Natural killer cell (primary cell): ENCODE data around the gene KREMEN1. TPM values are rescaled to one million over a fixed set of nuclear protein-coding genes. Genes with fewer than 3 reads are reported as not detected.

Source experiments
- ATAC-seq, 3 donors: fragments of 150-1000 bp in 2 of 3; fragments of 200-7000 bp in 1 of 3; cut with Tn5 transposase; 1 replicate in 1 of 3; 2 replicates in 2 of 3; pipeline ENCODE4 v1.10.0; 2021; ENCODE audit warnings: mild to moderate bottlenecking in 2 of 3, moderate library complexity in 2 of 3
- DNase-seq, 2 donors: peaks; one replicate each; pipeline versions ENCODE4 v3.0.0 to v3.0.0-alpha.2; 2013 to 2021; ENCODE audit warnings: mixed read lengths in 1 of 2
- H3K27ac ChIP-seq: one replicate; pipeline ENCODE4 v1.5.1; 2013; ENCODE audit warnings: mild to moderate bottlenecking, low read length
- H3K27me3 ChIP-seq: one replicate; pipeline ENCODE4 v1.6.1; 2013; ENCODE audit warnings: low read length; ENCODE audit not compliant: control insufficient read depth, insufficient read depth
- H3K36me3 ChIP-seq: one replicate; pipeline ENCODE4 v1.6.1; 2013; ENCODE audit warnings: low read length; ENCODE audit not compliant: control insufficient read depth, insufficient read depth
- H3K4me1 ChIP-seq: one replicate; pipeline ENCODE4 v1.6.1; 2013; ENCODE audit warnings: low read length; ENCODE audit not compliant: control insufficient read depth, insufficient read depth
- H3K4me3 ChIP-seq: one replicate; pipeline ENCODE4 v1.5.1; 2013; ENCODE audit warnings: low read length
- H3K9me3 ChIP-seq: one replicate; pipeline ENCODE4 v1.6.1; 2013; ENCODE audit warnings: low read length; ENCODE audit not compliant: control insufficient read depth, insufficient read depth
- H3K27ac Mint-ChIP-seq, 2 donors: one replicate each; pipeline ENCODE4 v1.8.0; 2022; ENCODE audit warnings: mild to moderate bottlenecking in 2 of 2, mixed read lengths in 2 of 2, moderate library complexity in 1 of 2
- H3K27me3 Mint-ChIP-seq, 2 donors: one replicate each; pipeline ENCODE4 v1.8.0; 2022; ENCODE audit warnings: low read depth in 2 of 2, mixed read lengths in 2 of 2
- H3K36me3 Mint-ChIP-seq: one replicate; pipeline ENCODE4 v1.8.0; 2022; ENCODE audit warnings: mixed read lengths
- H3K4me1 Mint-ChIP-seq, 2 donors: one replicate each; pipeline ENCODE4 v1.8.0; 2022; ENCODE audit warnings: mixed read lengths in 2 of 2
- H3K4me3 Mint-ChIP-seq: one replicate; pipeline ENCODE4 v1.8.0; 2022; ENCODE audit warnings: mild to moderate bottlenecking, moderate library complexity, mixed read lengths
- H3K9me3 Mint-ChIP-seq, 2 donors: one replicate each; pipeline ENCODE4 v1.8.0; 2022; ENCODE audit warnings: mixed read lengths in 2 of 2
- WGBS: methylation state at CpG from one replicate; pipeline ENCODE4 v1.1.7; 2013; ENCODE audit warnings: missing lambda C conversion rate; ENCODE audit not compliant: insufficient coverage; 5-methylcytosine and 5-hydroxymethylcytosine counted together
- intact Hi-C: fragments of 100-400 bp; cut with micrococcal nuclease; formaldehyde crosslinking; loops from one replicate; pipeline ENCODE4 v1.14.2; 2022
- total RNA-seq, 4 donors: library from RNA; stranded (reverse); fragments of 120-200 nt in 1 of 4; gene quantifications; one replicate each; pipeline versions ENCODE4 v1.2.3 to v1.2.4, GENCODE V29; 2013 to 2022
- TF ChIP-seq, protein P1 (sequence below): fragments of 200-600 bp; IDR thresholded peaks from one replicate; pipeline ENCODE4 v1.8.0; 2022; ENCODE audit warnings: antibody characterized with exemption

KREMEN1 gene
- total RNA-seq, 3 donors from 2014 or later (not counting 1 experiment from before 2014, with no cell fraction given) = 0.23 TPM; not detected in 2

DNA sequence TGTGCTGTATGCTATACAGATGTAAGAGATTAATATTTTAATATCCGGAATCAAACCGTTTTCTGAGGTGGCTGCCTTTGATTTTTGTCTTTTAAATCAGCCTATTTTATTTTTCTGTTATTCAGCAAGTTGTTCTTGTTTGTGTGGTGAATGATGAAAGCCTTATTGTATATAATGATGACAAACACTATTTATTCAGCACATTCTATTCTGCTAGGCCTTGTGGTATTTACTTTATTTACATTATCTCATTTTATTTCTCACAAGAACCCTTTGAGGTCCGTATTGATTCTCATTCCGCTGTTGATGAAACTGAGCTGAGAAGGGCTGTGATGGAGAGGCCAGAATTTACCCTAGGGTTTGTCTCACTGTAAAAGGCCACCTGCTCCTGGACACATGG, 40.5 kb downstream of the KREMEN1 start:
- TF ChIP-seq, protein P1, sequence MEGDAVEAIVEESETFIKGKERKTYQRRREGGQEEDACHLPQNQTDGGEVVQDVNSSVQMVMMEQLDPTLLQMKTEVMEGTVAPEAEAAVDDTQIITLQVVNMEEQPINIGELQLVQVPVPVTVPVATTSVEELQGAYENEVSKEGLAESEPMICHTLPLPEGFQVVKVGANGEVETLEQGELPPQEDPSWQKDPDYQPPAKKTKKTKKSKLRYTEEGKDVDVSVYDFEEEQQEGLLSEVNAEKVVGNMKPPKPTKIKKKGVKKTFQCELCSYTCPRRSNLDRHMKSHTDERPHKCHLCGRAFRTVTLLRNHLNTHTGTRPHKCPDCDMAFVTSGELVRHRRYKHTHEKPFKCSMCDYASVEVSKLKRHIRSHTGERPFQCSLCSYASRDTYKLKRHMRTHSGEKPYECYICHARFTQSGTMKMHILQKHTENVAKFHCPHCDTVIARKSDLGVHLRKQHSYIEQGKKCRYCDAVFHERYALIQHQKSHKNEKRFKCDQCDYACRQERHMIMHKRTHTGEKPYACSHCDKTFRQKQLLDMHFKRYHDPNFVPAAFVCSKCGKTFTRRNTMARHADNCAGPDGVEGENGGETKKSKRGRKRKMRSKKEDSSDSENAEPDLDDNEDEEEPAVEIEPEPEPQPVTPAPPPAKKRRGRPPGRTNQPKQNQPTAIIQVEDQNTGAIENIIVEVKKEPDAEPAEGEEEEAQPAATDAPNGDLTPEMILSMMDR = no peak
- no peaks in the 10 kb centered on the region for H3K36me3 ChIP-seq
- H3K27ac Mint-ChIP-seq = no peak overlapping the region
- H3K4me3 ChIP-seq = no peak overlapping the region
- intact Hi-C loops = no loop called here
- H3K27me3 Mint-ChIP-seq = peaks cover 9 to 14% of the 10 kb centered on the region in 2 donors
- DNase-seq = no peak
- ATAC-seq = no peak
- no peak overlapping the region for H3K4me3 Mint-ChIP-seq
- H3K9me3 ChIP-seq = no peaks in the 10 kb centered on the region
- WGBS = 84% methylated on average over 4 of the region's 4 CpGs
- peaks cover 13 to 18% of the 10 kb centered on the region in 2 donors for H3K4me1 Mint-ChIP-seq
- peaks cover 10% of the 10 kb centered on the region for H3K4me1 ChIP-seq
- H3K36me3 Mint-ChIP-seq = no peaks in the 10 kb centered on the region
- no peaks in the 10 kb centered on the region for H3K27me3 ChIP-seq
- no peaks in the 10 kb centered on the region for H3K9me3 Mint-ChIP-seq
- no peak overlapping the region for H3K27ac ChIP-seq

DNA sequence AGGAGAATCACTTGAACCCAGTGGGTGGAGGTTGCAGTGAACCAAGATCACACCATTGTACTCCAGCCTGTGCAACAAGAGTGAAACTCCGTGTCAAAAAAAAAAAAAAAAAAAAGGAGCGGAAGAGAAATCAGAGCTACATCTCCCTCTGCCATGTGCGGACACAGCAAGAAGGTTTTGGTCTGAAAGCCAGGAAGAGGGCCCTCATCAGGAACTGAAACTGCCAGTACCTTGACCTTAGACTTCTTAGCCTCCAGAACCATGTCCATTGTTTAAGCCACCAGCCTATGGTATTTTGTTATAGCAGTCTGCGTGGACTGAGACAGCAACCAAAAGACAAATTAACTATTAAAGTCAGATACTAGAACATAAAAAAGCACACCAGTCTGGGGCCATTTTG, 41.6 kb downstream of the KREMEN1 start:
- TF ChIP-seq, protein P1 = no peak
- ATAC-seq (no peak), DNase-seq (no peak)
- no peak overlapping the region for H3K27ac ChIP-seq
- peaks cover 10% of the 10 kb centered on the region for H3K4me1 ChIP-seq
- peaks cover 13 to 18% of the 10 kb centered on the region in 2 donors for H3K4me1 Mint-ChIP-seq
- no peak overlapping the region for H3K4me3 Mint-ChIP-seq
- no peak overlapping the region for H3K4me3 ChIP-seq
- H3K27me3 Mint-ChIP-seq = peaks cover 6 to 15% of the 10 kb centered on the region in 2 donors
- no peak overlapping the region for H3K27ac Mint-ChIP-seq
- H3K36me3 ChIP-seq = no peaks in the 10 kb centered on the region
- no peaks in the 10 kb centered on the region for H3K27me3 ChIP-seq
- intact Hi-C loops = no loop called here
- H3K9me3 ChIP-seq = no peaks in the 10 kb centered on the region
- H3K36me3 Mint-ChIP-seq = peaks cover under 1% of the 10 kb centered on the region
- 45% methylated on average over 2 of the region's 4 CpGs for WGBS
- no peaks in the 10 kb centered on the region for H3K9me3 Mint-ChIP-seq

DNA sequence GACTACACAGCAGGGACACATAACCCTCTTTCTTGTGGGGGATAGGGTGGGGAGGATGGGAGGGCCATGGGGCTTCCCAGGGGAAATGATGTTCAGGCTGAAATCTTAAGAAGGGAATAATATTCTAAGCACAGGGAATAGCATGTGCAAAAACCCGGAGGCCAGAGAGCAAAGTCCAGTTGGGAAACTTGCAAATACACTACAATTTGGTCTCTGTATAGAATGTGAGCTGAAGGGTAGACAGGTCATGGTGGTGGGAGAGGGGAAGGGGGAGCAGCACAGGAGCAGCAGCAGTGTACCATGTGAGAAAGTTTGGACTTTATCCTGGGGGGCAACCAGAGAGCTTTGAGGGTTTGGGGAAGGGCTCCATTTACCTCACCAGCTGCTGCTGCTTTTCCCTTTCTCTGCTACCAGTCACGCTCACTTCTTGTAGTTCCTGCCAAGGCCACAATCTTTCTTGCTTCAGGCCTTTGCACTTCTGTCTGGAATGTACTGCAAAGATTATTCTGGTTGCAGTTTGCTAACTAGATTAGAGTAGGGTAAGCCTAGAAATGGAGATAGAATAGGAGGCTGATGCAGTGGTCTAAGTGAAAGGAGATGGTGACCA, 43.0 kb downstream of the KREMEN1 start:
- intact Hi-C loops = no loop called here
- DNase-seq (no peak), ATAC-seq (no peak)
- H3K4me3 ChIP-seq = no peak overlapping the region
- Mint-ChIP-seq H3K4me1 (peaks cover 13 to 23% of the 10 kb centered on the region in 2 donors), H3K27ac (peak overlapping the region in 1 of 2 donors; percentile 51), H3K9me3 (peaks cover 2 to 3% of the 10 kb centered on the region in 2 donors), H3K4me3 (no peak overlapping the region), H3K36me3 (peaks cover 7% of the 10 kb centered on the region), H3K27me3 (peaks cover 11 to 15% of the 10 kb centered on the region in 2 donors)
- H3K27ac ChIP-seq = no peak overlapping the region
- peaks cover 10% of the 10 kb centered on the region for H3K4me1 ChIP-seq
- TF ChIP-seq, protein P1 = no peak
- no peaks in the 10 kb centered on the region for H3K9me3 ChIP-seq
- WGBS = 97% methylated on average over 2 of the region's 2 CpGs
- no peaks in the 10 kb centered on the region for H3K27me3 ChIP-seq
- no peaks in the 10 kb centered on the region for H3K36me3 ChIP-seq
